Colonic mucosa (tissue), 4 donors: ENCODE measurements around the gene PLCB1. TPM values are rescaled to one million over a fixed set of nuclear protein-coding genes. Genes with fewer than 3 reads are reported as not detected.

Experiments used
- DNase-seq: peaks from one replicate; pipeline ENCODE4 v3.0.0-alpha.2; 2020
- H3K27ac ChIP-seq: fragments of 200-600 bp; one replicate; pipeline ENCODE4 v1.8.0; 2021
- H3K27me3 ChIP-seq: fragments of 200-600 bp; one replicate; pipeline ENCODE4 v1.8.0; 2021
- H3K36me3 ChIP-seq: fragments of 200-600 bp; one replicate; pipeline ENCODE4 v1.8.0; 2021
- H3K4me1 ChIP-seq: fragments of 200-600 bp; one replicate; pipeline ENCODE4 v1.8.0; 2021; ENCODE audit warnings: mild to moderate bottlenecking
- H3K4me3 ChIP-seq: fragments of 200-600 bp; one replicate; pipeline ENCODE4 v1.8.0; 2021
- H3K9ac ChIP-seq, 2 donors: one replicate each; pipeline ENCODE4 v1.7.0; 2013; ENCODE audit warnings: control low read depth in 2 of 2, low read depth in 2 of 2, low read length in 2 of 2
- H3K9me3 ChIP-seq: fragments of 200-600 bp; one replicate; pipeline ENCODE4 v1.8.0; 2021
- CTCF ChIP-seq: fragments of 200-600 bp; IDR thresholded peaks from one replicate; pipeline ENCODE4 v1.8.0; 2022; ENCODE audit warnings: antibody characterized with exemption, mild to moderate bottlenecking
- intact Hi-C: fragments of 100-400 bp; cut with DNase I; formaldehyde crosslinking; loops from one replicate; pipeline ENCODE4 v1.14.1; 2022
- total RNA-seq, 2 donors: library from RNA; stranded (reverse); fragmentation: NEBNext Ultra II Directional in 1 of 2; extraction: Animal tissue kit (Norgen Biotek cat#: 25700) in 1 of 2; gene quantifications; one replicate each; pipeline ENCODE4 v1.2.1, GENCODE V29; 2021
- donor health status: healthy.
- donor health status: DM: no; HTN: no; CAD: no.
- donor health status: DM: no; HTN: no; CAD: no.

PLCB1 gene
- total RNA-seq, 2 donors from 2014 or later, result 8.3 to 9.6 TPM

- Histone ChIP-seq H3K4me3 (no peak overlapping the region), H3K27me3 (no peaks in the 10 kb centered on the region), H3K4me1 (no peaks in the 10 kb centered on the region), H3K27ac (no peak overlapping the region), H3K9me3 (no peaks in the 10 kb centered on the region), H3K36me3 (no peaks in the 10 kb centered on the region), H3K9ac (no peak overlapping the region)
- intact Hi-C loops, result no loop called here
- TF ChIP-seq CTCF, result no peak
- no peak for DNase-seq
Observed at GRCh38 chr20:8912731-8913130, 780.7 kb downstream of the PLCB1 start.

GRCh38 chr20:8913456-8913855 lies 781.4 kb downstream of the PLCB1 start:
- intact Hi-C loops, result no loop called here
- no peak for DNase-seq
- Histone ChIP-seq H3K27ac (no peak overlapping the region), H3K27me3 (no peaks in the 10 kb centered on the region), H3K36me3 (no peaks in the 10 kb centered on the region), H3K9me3 (no peaks in the 10 kb centered on the region), H3K4me3 (no peak overlapping the region), H3K4me1 (no peaks in the 10 kb centered on the region), H3K9ac (no peak overlapping the region)
- TF ChIP-seq CTCF, result no peak

- TF ChIP-seq CTCF, result no peak
- Histone ChIP-seq H3K27me3 (no peaks in the 10 kb centered on the region), H3K9me3 (no peaks in the 10 kb centered on the region), H3K4me3 (no peak overlapping the region), H3K9ac (no peak overlapping the region), H3K4me1 (no peaks in the 10 kb centered on the region), H3K27ac (no peak overlapping the region), H3K36me3 (no peaks in the 10 kb centered on the region)
- intact Hi-C loops, result no loop called here
- no peak for DNase-seq
Observed at GRCh38 chr20:8914421-8914820, 782.4 kb downstream of the PLCB1 start.

GRCh38 chr20:8917084-8917483 lies 785.0 kb downstream of the PLCB1 start:
- no peaks in the 10 kb centered on the region for H3K27me3 ChIP-seq
- H3K36me3 ChIP-seq, result no peaks in the 10 kb centered on the region
- no peak overlapping the region for H3K27ac ChIP-seq
- H3K4me1 ChIP-seq, result no peaks in the 10 kb centered on the region
- H3K9ac ChIP-seq, result no peak overlapping the region
- no peak for DNase-seq
- no peak for TF ChIP-seq CTCF
- intact Hi-C loops, result no loop called here
- no peak overlapping the region for H3K4me3 ChIP-seq
- H3K9me3 ChIP-seq, result no peaks in the 10 kb centered on the region

- no peaks in the 10 kb centered on the region for H3K9me3 ChIP-seq
- no peak overlapping the region for H3K9ac ChIP-seq
- no peak overlapping the region for H3K4me3 ChIP-seq
- no peak for DNase-seq
- intact Hi-C loops, result no loop called here
- H3K27me3 ChIP-seq, result no peaks in the 10 kb centered on the region
- no peak for TF ChIP-seq CTCF
- no peaks in the 10 kb centered on the region for H3K36me3 ChIP-seq
- no peak overlapping the region for H3K27ac ChIP-seq
- H3K4me1 ChIP-seq, result no peaks in the 10 kb centered on the region
Observed at GRCh38 chr20:8918145-8918544, 786.1 kb downstream of the PLCB1 start.

GRCh38 chr20:8924539-8924938 lies 792.5 kb downstream of the PLCB1 start:
- Histone ChIP-seq H3K4me1 (no peaks in the 10 kb centered on the region), H3K27me3 (no peaks in the 10 kb centered on the region), H3K9me3 (no peaks in the 10 kb centered on the region), H3K4me3 (no peak overlapping the region), H3K27ac (no peak overlapping the region), H3K36me3 (no peaks in the 10 kb centered on the region), H3K9ac (no peak overlapping the region)
- no peak for TF ChIP-seq CTCF
- no peak for DNase-seq
- intact Hi-C loops, result no loop called here
